ENCODE results near the gene ACTN1. TPM values are rescaled to one million over a fixed set of nuclear protein-coding genes. Genes with fewer than 3 reads are reported as not detected.

The ACTN1 gene
- total and polyA plus RNA-seq, 10 of the 15 experiments (the other 5 are each of a cell fraction or from before 2014, with no cell fraction given), result 0.14 to 39.4 (median 2.6) TPM

- ChIA-PET CTCF (interaction anchor here (1.1 to 1.7 kb wide), 7 partner anchors 10 to 166 kb away, joined by 3 to 8 read pairs (median 3); no protein-coding TSS in a partner anchor), SMC1A (ENCODE audit: uncharacterized antibody, unreplicated experiment) (no interaction called here), RAD21 (ENCODE audit: unreplicated experiment) (no interaction called here), POLR2A (no interaction called here)
- no peak overlapping the region for H3K4me2 ChIP-seq (ENCODE audit: control insufficient read depth, insufficient read depth)
- TF ChIP-seq ATF2 (IDR thresholded peaks at IDR 0.05; ENCODE audit: low read length) (no peak), SIX5 (IDR thresholded peaks at IDR 0.05; ENCODE audit: low read depth, low read length, severe bottlenecking) (no peak), BHLHE40 (IDR thresholded peaks at IDR 0.05; ENCODE audit: borderline replicate concordance in 1 of 2, low read depth in 2 of 2, low read length in 1 of 2) (no peak), YBX1 (IDR thresholded peaks at IDR 0.05) (no peak), IRF4 (IDR thresholded peaks at IDR 0.05; ENCODE audit: low read depth, low read length) (no peak), NFYA (IDR thresholded peaks at IDR 0.05; ENCODE audit: borderline replicate concordance, low read depth, low read length) (no peak), WRNIP1 (IDR thresholded peaks at IDR 0.05; ENCODE audit: borderline replicate concordance, low read depth, low read length) (no peak), HDGF (IDR thresholded peaks at IDR 0.05) (no peak), ZNF274 (IDR thresholded peaks at IDR 0.05; ENCODE audit: insufficient read depth, insufficient read length) (no peak), MAX (IDR thresholded peaks at IDR 0.05; ENCODE audit: low read depth, low read length) (no peak), NFYB (IDR thresholded peaks at IDR 0.05; ENCODE audit: insufficient read depth, low read depth, low read length) (no peak)
- no peak overlapping the region for H3K27ac ChIP-seq (ENCODE audit: control insufficient read depth, insufficient read depth)
- no peaks in the 10 kb centered on the region for H4K20me1 ChIP-seq (ENCODE audit: control insufficient read depth, insufficient read depth)
- DNase-seq (ENCODE audit: low read depth, low spot score), result no peak
- no peaks in the 10 kb centered on the region for H3K4me1 ChIP-seq (ENCODE audit: control insufficient read depth, insufficient read depth, low read length)
- in situ Hi-C loops (cut with MboI), result no loop called here
- 76% methylated on average over 10 of the region's 10 CpGs for WGBS (ENCODE audit: insufficient coverage, insufficient replicate concordance, low lambda C conversion rate, missing lambda C conversion rate)
- BruUV-seq (replicated peaks), result no TSS peak
- no peaks in the 10 kb centered on the region for H3K79me2 ChIP-seq (ENCODE audit: control insufficient read depth, insufficient read depth, low read length)
- no peak overlapping the region for H2AFZ ChIP-seq (ENCODE audit: control insufficient read depth, low read depth, low read length)
- intact Hi-C loops (cut with micrococcal nuclease; ENCODE audit: unreplicated experiment), result no loop called here
- H3K9ac ChIP-seq (ENCODE audit: control insufficient read depth, insufficient read depth, low read length), result no peak overlapping the region
- no peak overlapping the region for H3K4me3 ChIP-seq
- no peaks in the 10 kb centered on the region for H3K36me3 ChIP-seq (ENCODE audit: control insufficient read depth in 2 of 2, insufficient read depth in 2 of 2, low read length in 1 of 2)
- no peak for ATAC-seq
- H3K27me3 ChIP-seq (replicated peaks in 1 of 2; ENCODE audit: control insufficient read depth in 2 of 2, insufficient read depth in 2 of 2, low read length in 1 of 2), result no peaks in the 10 kb centered on the region
- peaks cover 2% of the 10 kb centered on the region; the same call in 2 of the 3 replicates for H3K9me3 ChIP-seq (replicated peaks; ENCODE audit: control insufficient read depth, insufficient read depth, low read length)
- FAIRE-seq, result peak; percentile 49
Observed at GRCh38 chr14:68925373-68925772, 53.7 kb downstream of the ACTN1 start.

All from GM12878 (cell line).